Neural progenitor cell (in vitro differentiated cells): ENCODE data around the gene NAT9.

Experiments
- CTCF ChIP-seq: fragments of 200-600 bp; sonication (generic); IDR thresholded peaks from 2 replicates; pipeline ENCODE4 v1.5.1; 2017; ENCODE audit warnings: antibody characterized with exemption, mild to moderate bottlenecking
- EZH2 ChIP-seq: fragments of 200-600 bp; sonication (generic); IDR thresholded peaks from 2 replicates; pipeline ENCODE4 v1.6.1; 2017; ENCODE audit warnings: antibody characterized with exemption, mild to moderate bottlenecking, moderate library complexity

GRCh38 chr17:74742978-74743545 lies 33.1 kb downstream of the NAT9 start:
- TF ChIP-seq CTCF (no peak), EZH2 (no peak)
